Endothelial cell of umbilical vein (primary cell): Measurements from ENCODE around the gene CCL8. TPM values are rescaled to one million over a fixed set of nuclear protein-coding genes. Genes with fewer than 3 reads are reported as not detected.

Experiments used
- BruUV-seq: library from RNA; stranded (reverse); fragments of 400-500 nt; replicated peaks from 2 replicates; lab custom pipeline; 2021; lab: Mats Ljungman, UMichigan
- CTCF ChIA-PET: fragments of 300-600, 350-600 bp; sonication (Branson Sonifier 250); formaldehyde crosslinking; loops from one replicate; lab custom pipeline; 2021; ENCODE audit warnings: antibody characterized with exemption, inconsistent platforms; lab: Charles Lee
- POLR2A ChIA-PET: fragments of 300-600, 350-600 bp; sonication (Branson Sonifier 250); formaldehyde crosslinking; loops from one replicate; lab custom pipeline; 2021; ENCODE audit warnings: antibody characterized with exemption, inconsistent platforms; lab: Charles Lee
- DNase-seq: peaks from one replicate; pipeline ENCODE4 v3.0.0-alpha.2; 2011; ENCODE audit warnings: low read depth, low spot score
- FAIRE-seq: peaks from 2 replicates; lab custom pipeline; 2011; peaks lifted over from hg19 to GRCh38; lab: Jason Lieb, UNC
- H2AFZ ChIP-seq: 2 replicates; pipeline ENCODE4 v1.6.0; 2012; ENCODE audit warnings: low read depth, low read length, control low read depth, inconsistent platforms
- H3K27ac ChIP-seq: 2 replicates; pipeline ENCODE4 v1.5.1; 2011; ENCODE audit warnings: low read depth, mild to moderate bottlenecking, control low read depth, low read length, moderate library complexity; ENCODE audit not compliant: insufficient read depth
- H3K27me3 ChIP-seq, 2 experiments: 2 replicates each; pipeline versions ENCODE4 v1.6.0 to v1.6.1; 2011; ENCODE audit warnings: low read length in 2 of 2, mixed read lengths in 1 of 2; ENCODE audit not compliant: control insufficient read depth in 2 of 2, insufficient read depth in 2 of 2
- H3K36me3 ChIP-seq, 2 experiments: 2 replicates in 1 of 2; 3 replicates in 1 of 2; pipeline ENCODE4 v1.5.1; 2011; ENCODE audit warnings: low read length in 2 of 2, mild to moderate bottlenecking in 1 of 2, moderate library complexity in 1 of 2; ENCODE audit not compliant: control insufficient read depth in 2 of 2, insufficient read depth in 2 of 2; ENCODE audit errors: extremely low read depth in 1 of 2
- H3K4me1 ChIP-seq: 3 replicates; pipeline ENCODE4 v1.5.1; 2011; ENCODE audit warnings: mild to moderate bottlenecking, low read length; ENCODE audit not compliant: control insufficient read depth, insufficient read depth; ENCODE audit errors: extremely low read depth
- H3K4me2 ChIP-seq: 2 replicates; pipeline ENCODE4 v1.6.1; 2011; ENCODE audit warnings: low read length, control low read depth, mixed read lengths; ENCODE audit not compliant: insufficient read depth
- H3K4me3 ChIP-seq, 3 experiments: fragments of 200-600 bp in 1 of 3; sonication (generic), shearing (Covaris generic) in 1 of 3; replicated peaks in 1 of 3; 2 replicates each; pipeline ENCODE4 v1.5.1; 2011 to 2016; ENCODE audit warnings: control low read depth in 3 of 3, low read length in 3 of 3, mild to moderate bottlenecking in 2 of 3, inconsistent platforms in 1 of 3, low read depth in 1 of 3, moderate library complexity in 1 of 3; ENCODE audit not compliant: insufficient read depth in 1 of 3
- H3K79me2 ChIP-seq: 2 replicates; pipeline ENCODE4 v1.6.0; 2012; ENCODE audit warnings: low read length, inconsistent platforms; ENCODE audit not compliant: control insufficient read depth, insufficient read depth
- H3K9ac ChIP-seq: replicated peaks from 2 replicates; pipeline ENCODE3; 2011; ENCODE audit warnings: low read length, control low read depth; ENCODE audit not compliant: insufficient read depth; ENCODE audit errors: extremely low read depth
- H3K9me1 ChIP-seq: replicated peaks from 3 replicates; pipeline ENCODE4 v1.6.0; 2011; ENCODE audit warnings: mild to moderate bottlenecking, low read length; ENCODE audit not compliant: control insufficient read depth, insufficient read depth; ENCODE audit errors: extremely low read depth
- H3K9me3 ChIP-seq: replicated peaks from 2 replicates; pipeline ENCODE4 v1.5.1; 2012; ENCODE audit warnings: low read length, inconsistent platforms; ENCODE audit not compliant: control insufficient read depth, insufficient read depth
- H4K20me1 ChIP-seq: replicated peaks from 2 replicates; pipeline ENCODE3; 2011; ENCODE audit warnings: mild to moderate bottlenecking, low read length; ENCODE audit not compliant: control insufficient read depth, insufficient read depth; ENCODE audit errors: extremely low read depth
- EZH2 ChIP-seq: IDR thresholded peaks from 2 replicates; pipeline ENCODE4 v1.6.1; 2012; ENCODE audit warnings: borderline replicate concordance, low read depth, mild to moderate bottlenecking, moderate library complexity, low read length, inconsistent platforms; ENCODE audit not compliant: severe bottlenecking
- FOS ChIP-seq: IDR thresholded peaks from 2 replicates; pipeline ENCODE4 v1.6.1; 2011; ENCODE audit warnings: mild to moderate bottlenecking, low read length, moderate library complexity, borderline replicate concordance; ENCODE audit not compliant: insufficient read depth
- GATA2 ChIP-seq: IDR thresholded peaks from 2 replicates; pipeline ENCODE4 v1.7.0; 2011; ENCODE audit warnings: low read depth, mild to moderate bottlenecking, moderate library complexity, mixed read lengths, low read length; ENCODE audit not compliant: insufficient read length, insufficient read depth
- JUN ChIP-seq: IDR thresholded peaks from 2 replicates; pipeline ENCODE4 v1.6.1; 2011; ENCODE audit warnings: borderline replicate concordance, low read depth; ENCODE audit not compliant: insufficient read length, insufficient read depth
- MAX ChIP-seq: IDR thresholded peaks from 2 replicates; pipeline ENCODE4 v1.6.1; 2011; ENCODE audit not compliant: insufficient read depth, insufficient read length
- POLR2A ChIP-seq: IDR thresholded peaks from 2 replicates; pipeline ENCODE4 v1.6.1; 2012; ENCODE audit warnings: low read depth, mild to moderate bottlenecking, control low read depth, low read length
- dilution Hi-C: fragments of 300-500 bp; cut with MboI; formaldehyde crosslinking; loops from one replicate; pipeline ENCODE4 v1.15.0; 2019; ENCODE audit warnings: low sequenced_read_pairs; ENCODE audit not compliant: extremely low pct_ligation_motif_present
- intact Hi-C: fragments of 100-400 bp; cut with micrococcal nuclease; formaldehyde crosslinking; loops from one replicate; pipeline ENCODE4 v1.10.0; 2022
- polyA plus RNA-seq, 4 experiments: library from polyadenylated mRNA; depleted of rRNA in 3 of 4; stranded (reverse) in 3 of 4; unstranded in 1 of 4; fragments of >200 nt; gene quantifications; 2 replicates each; pipeline versions ENCODE4 v1.2.1 to v1.2.3, GENCODE V29; 2011 to 2012; ENCODE audit warnings: missing spikeins in 1 of 4
- total RNA-seq: library from RNA; stranded (reverse); gene quantifications from 2 replicates; pipeline ENCODE4 v1.2.3, GENCODE V29; 2021
- TF ChIP-seq, protein P1 (sequence below), 2 donors: IDR thresholded peaks; 1 replicate in 1 of 2; 2 replicates in 1 of 2; pipeline ENCODE4 v1.5.1; 2011; ENCODE audit warnings: low read length in 2 of 2, mild to moderate bottlenecking in 2 of 2, moderate library complexity in 2 of 2, control low read depth in 1 of 2, inconsistent platforms in 1 of 2, low read depth in 1 of 2; ENCODE audit not compliant: insufficient read depth in 1 of 2; ENCODE audit errors: extremely low read depth in 1 of 2

CCL8 gene
- total and polyA plus RNA-seq, 2 donors (not counting 3 experiments of a cell fraction or from before 2014, with no cell fraction given): not detected

- Histone ChIP-seq H3K4me3 (no peak overlapping the region), H3K4me2 (no peak overlapping the region), H2AFZ (no peak overlapping the region), H3K27ac (no peak overlapping the region), H3K9me1 (no peaks in the 10 kb centered on the region), H3K4me1 (peaks cover 5% of the 10 kb centered on the region), H3K27me3 (peaks cover 10 to 14% of the 10 kb centered on the region in 2 experiments), H4K20me1 (no peaks in the 10 kb centered on the region), H3K9ac (no peak overlapping the region), H3K79me2 (no peaks in the 10 kb centered on the region), H3K36me3 (no peaks in the 10 kb centered on the region), H3K9me3 (no peaks in the 10 kb centered on the region)
- DNase-seq (peak; percentile 47), FAIRE-seq (peak; percentile 31)
- BruUV-seq: no TSS peak
- ChIA-PET POLR2A (no interaction called here), CTCF (interaction anchor here (1.1 to 2.9 kb wide), 3 partner anchors 18 to 87 kb away, joined by 4 to 7 read pairs (median 5); no protein-coding TSS in a partner anchor)
- dilution Hi-C loops: no loop called here
- TF ChIP-seq, protein P1, sequence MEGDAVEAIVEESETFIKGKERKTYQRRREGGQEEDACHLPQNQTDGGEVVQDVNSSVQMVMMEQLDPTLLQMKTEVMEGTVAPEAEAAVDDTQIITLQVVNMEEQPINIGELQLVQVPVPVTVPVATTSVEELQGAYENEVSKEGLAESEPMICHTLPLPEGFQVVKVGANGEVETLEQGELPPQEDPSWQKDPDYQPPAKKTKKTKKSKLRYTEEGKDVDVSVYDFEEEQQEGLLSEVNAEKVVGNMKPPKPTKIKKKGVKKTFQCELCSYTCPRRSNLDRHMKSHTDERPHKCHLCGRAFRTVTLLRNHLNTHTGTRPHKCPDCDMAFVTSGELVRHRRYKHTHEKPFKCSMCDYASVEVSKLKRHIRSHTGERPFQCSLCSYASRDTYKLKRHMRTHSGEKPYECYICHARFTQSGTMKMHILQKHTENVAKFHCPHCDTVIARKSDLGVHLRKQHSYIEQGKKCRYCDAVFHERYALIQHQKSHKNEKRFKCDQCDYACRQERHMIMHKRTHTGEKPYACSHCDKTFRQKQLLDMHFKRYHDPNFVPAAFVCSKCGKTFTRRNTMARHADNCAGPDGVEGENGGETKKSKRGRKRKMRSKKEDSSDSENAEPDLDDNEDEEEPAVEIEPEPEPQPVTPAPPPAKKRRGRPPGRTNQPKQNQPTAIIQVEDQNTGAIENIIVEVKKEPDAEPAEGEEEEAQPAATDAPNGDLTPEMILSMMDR (IDR thresholded peaks at IDR 0.05; ENCODE audit: extremely low read depth in 1 of 2, insufficient read depth in 1 of 2, low read depth in 1 of 2, low read length in 2 of 2): no peak
- no peak for TF ChIP-seq GATA2
- TF ChIP-seq FOS: peak; percentile 51
- TF ChIP-seq POLR2A: no peak
- TF ChIP-seq JUN: peak; percentile 51
- no peak for TF ChIP-seq MAX
- TF ChIP-seq EZH2: no peak
- intact Hi-C loops: no loop called here
Measured at GRCh38 chr17:34287875-34288274, 31.4 kb upstream of the CCL8 start.
